Measurements from ENCODE around the gene RIMBP2.

DNA sequence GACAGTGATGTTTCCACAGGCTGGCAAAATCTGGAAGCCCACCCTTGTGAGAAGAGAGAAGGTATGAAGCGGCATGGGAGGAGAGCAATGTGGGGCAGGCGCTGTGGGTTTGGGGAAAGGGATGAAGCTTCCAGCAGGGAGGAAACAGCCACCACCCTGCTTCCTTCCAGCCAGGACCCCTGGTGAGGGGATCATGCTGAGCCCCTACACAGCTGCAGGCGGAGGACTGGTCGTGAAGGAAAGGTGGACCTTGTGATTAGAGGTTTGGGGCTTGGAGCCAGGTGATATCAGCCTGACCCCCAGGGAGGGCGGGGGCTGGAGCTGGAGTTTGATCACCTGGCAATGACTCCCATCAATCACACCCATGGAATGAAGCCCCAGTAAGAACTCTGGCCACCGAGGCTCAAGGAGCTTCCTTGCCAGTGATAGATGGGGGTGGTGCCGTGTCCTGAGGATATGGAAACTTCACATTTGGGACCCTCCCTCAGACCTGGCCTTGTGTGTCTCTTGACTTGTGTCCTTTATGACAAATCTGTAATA, 48.6 kb downstream of the RIMBP2 start:
- TF ChIP-seq ZNF114 (CRISPR knock-in tag; IDR thresholded peaks at IDR 0.05) (no peak), EZH2phosphoT487 (IDR thresholded peaks at IDR 0.05; ENCODE audit: unreplicated experiment) (no peak)
- TF ChIP-seq, protein P1, sequence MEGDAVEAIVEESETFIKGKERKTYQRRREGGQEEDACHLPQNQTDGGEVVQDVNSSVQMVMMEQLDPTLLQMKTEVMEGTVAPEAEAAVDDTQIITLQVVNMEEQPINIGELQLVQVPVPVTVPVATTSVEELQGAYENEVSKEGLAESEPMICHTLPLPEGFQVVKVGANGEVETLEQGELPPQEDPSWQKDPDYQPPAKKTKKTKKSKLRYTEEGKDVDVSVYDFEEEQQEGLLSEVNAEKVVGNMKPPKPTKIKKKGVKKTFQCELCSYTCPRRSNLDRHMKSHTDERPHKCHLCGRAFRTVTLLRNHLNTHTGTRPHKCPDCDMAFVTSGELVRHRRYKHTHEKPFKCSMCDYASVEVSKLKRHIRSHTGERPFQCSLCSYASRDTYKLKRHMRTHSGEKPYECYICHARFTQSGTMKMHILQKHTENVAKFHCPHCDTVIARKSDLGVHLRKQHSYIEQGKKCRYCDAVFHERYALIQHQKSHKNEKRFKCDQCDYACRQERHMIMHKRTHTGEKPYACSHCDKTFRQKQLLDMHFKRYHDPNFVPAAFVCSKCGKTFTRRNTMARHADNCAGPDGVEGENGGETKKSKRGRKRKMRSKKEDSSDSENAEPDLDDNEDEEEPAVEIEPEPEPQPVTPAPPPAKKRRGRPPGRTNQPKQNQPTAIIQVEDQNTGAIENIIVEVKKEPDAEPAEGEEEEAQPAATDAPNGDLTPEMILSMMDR (conservative IDR thresholded peaks at IDR 0.05; ENCODE audit: low read depth in 2 of 2): no peak
